Heart right ventricle (tissue), 16 donors: ENCODE measurements around the gene SYNDIG1. TPM values are rescaled to one million over a fixed set of nuclear protein-coding genes. Genes with fewer than 3 reads are reported as not detected.

Experiments used
- ATAC-seq, 8 donors: fragments of 200-7000 bp; cut with Tn5 transposase; one replicate each; pipeline ENCODE4 v1.9.1; 2020; ENCODE audit warnings: mild to moderate bottlenecking in 8 of 8, moderate library complexity in 8 of 8, moderate number of reproducible peaks in 1 of 8
- DNase-seq, 2 donors: peaks; one replicate each; pipeline ENCODE4 v3.0.0-alpha.2; 2020
- H3K27ac ChIP-seq, 10 donors: fragments of 200-600 bp; sonication (generic) in 2 of 10; one replicate each; pipeline versions ENCODE4 v1.5.0 to v1.8.0; 2020 to 2022; ENCODE audit warnings: mild to moderate bottlenecking in 3 of 10
- H3K27me3 ChIP-seq, 7 donors: fragments of 200-600 bp; one replicate each; pipeline ENCODE4 v1.8.0; 2021 to 2022; ENCODE audit warnings: mild to moderate bottlenecking in 2 of 7
- H3K36me3 ChIP-seq, 9 donors: fragments of 200-600 bp; sonication (generic) in 1 of 9; one replicate each; pipeline versions ENCODE4 v1.5.0 to v1.8.0; 2020 to 2022; ENCODE audit warnings: mild to moderate bottlenecking in 2 of 9
- H3K4me1 ChIP-seq, 9 donors: fragments of 200-600 bp; sonication (generic) in 1 of 9; one replicate each; pipeline versions ENCODE4 v1.5.0 to v1.8.0; 2020 to 2022; ENCODE audit warnings: mild to moderate bottlenecking in 4 of 9
- H3K4me3 ChIP-seq, 10 donors: fragments of 200-600 bp; sonication (generic) in 2 of 10; one replicate each; pipeline versions ENCODE4 v1.5.0 to v1.8.0; 2020 to 2022; ENCODE audit warnings: mild to moderate bottlenecking in 7 of 10, moderate library complexity in 2 of 10
- H3K9me3 ChIP-seq, 11 donors: fragments of 200-600 bp in 10 of 11; sonication (generic) in 2 of 11; one replicate each; pipeline versions ENCODE4 v1.5.0 to v1.8.0; 2013 to 2022; ENCODE audit warnings: mild to moderate bottlenecking in 2 of 11, control low read depth in 1 of 11, moderate library complexity in 1 of 11
- WGBS, 2 donors: extraction: QIAGEN DNeasy Blood & Tissue Kit; methylation state at CpG; one replicate each; pipeline ENCODE4 v1.1.7; 2013; ENCODE audit warnings: inconsistent platforms in 1 of 2; 5-methylcytosine and 5-hydroxymethylcytosine counted together
- intact Hi-C, 10 donors: fragments of 100-400 bp; cut with DNase I; formaldehyde crosslinking; loops; one replicate each; pipeline versions ENCODE4 v1.11.1 to v1.14.2; 2022
- polyA plus RNA-seq, 2 donors: library from polyadenylated mRNA; stranded (reverse); fragments of 200-250 nt; gene quantifications; one replicate each; pipeline ENCODE4 v1.2.3, GENCODE V29; 2013
- total RNA-seq, 10 donors: library from RNA; stranded (reverse); fragmentation: NEBNext Ultra II Directional in 3 of 10; extraction: Animal tissue kit (Norgen Biotek cat#: 25700) in 3 of 10; gene quantifications; one replicate each; pipeline versions ENCODE4 v1.2.1 to v1.2.4, GENCODE V29; 2021 to 2023
- TF ChIP-seq, protein P1 (sequence below), 9 donors: fragments of 200-600 bp; sonication (generic) in 2 of 9; IDR thresholded peaks; one replicate each; pipeline versions ENCODE4 v1.5.0 to v1.8.0; 2021 to 2022; ENCODE audit warnings: antibody characterized with exemption in 9 of 9, mild to moderate bottlenecking in 5 of 9, moderate library complexity in 1 of 9
- donor health status: Arrhythmogenic right ventricular cardiomyopathy.
- donor health status: ischemic (EF 13 %, LVEDD 7.1; RV severe dilation, severe dysfunction).
- donor health status: healthy with polysubstance abuse.
- donor health status: DM: no; HTN: yes; CAD: no.
- donor health status: DM: no; HTN: no; CAD: no.
- donor health status: ischemic (EF 25% LVEDD 6.9; RV normal size, moderate dysfunction).
- donor health status: ischemic (EF 25% LVEDD 5.7; RV mildly dilated, moderate dysfunction).
- donor health status: healthy.
- donor health status: DM: yes; HTN: yes; CAD: no.
- donor health status: Ischemic cardiomyopathy.
- donor health status: ischemic (EF 35%, LVEDD 5.7; RV mildly dilated, moderate dysfunction).
- donor health status: nonischemic (EF 11% LVEDD 7.7; RV severe dilation, severe dysfunction).
- donor health status: DM: yes; HTN: yes; CAD: no.
- donor health status: PGD.
- donor health status: ischemic (EF 29% LVEDD 5.4; RV normal size, mild dysfunction).
- donor health status: nonischemic (EF 23%, LVEDD 6.1; RV moderate dilation, normal function).

The SYNDIG1 gene
- total and polyA plus RNA-seq, 12 donors = 8.6 to 34.7 (median 19.9) TPM

GRCh38 chr20:24633026-24633425, 163.6 kb downstream of the SYNDIG1 start:
- Histone ChIP-seq H3K4me3 (no peak overlapping the region), H3K9me3 (no peaks in the 10 kb centered on the region), H3K4me1 (peaks cover 0 to 27% (median 6%) of the 10 kb centered on the region in 9 donors), H3K27me3 (no peaks in the 10 kb centered on the region), H3K36me3 (no peaks in the 10 kb centered on the region), H3K27ac (no peak overlapping the region)
- 70 to 77% methylated on average over 12 of the region's 12 CpGs for WGBS, 2 donors
- DNase-seq = no peak
- intact Hi-C loops = loop anchor here in 1 of 10 donors (10.0 kb wide), 1 partner anchor 128 kb away; no protein-coding TSS in a partner anchor
- TF ChIP-seq, protein P1, sequence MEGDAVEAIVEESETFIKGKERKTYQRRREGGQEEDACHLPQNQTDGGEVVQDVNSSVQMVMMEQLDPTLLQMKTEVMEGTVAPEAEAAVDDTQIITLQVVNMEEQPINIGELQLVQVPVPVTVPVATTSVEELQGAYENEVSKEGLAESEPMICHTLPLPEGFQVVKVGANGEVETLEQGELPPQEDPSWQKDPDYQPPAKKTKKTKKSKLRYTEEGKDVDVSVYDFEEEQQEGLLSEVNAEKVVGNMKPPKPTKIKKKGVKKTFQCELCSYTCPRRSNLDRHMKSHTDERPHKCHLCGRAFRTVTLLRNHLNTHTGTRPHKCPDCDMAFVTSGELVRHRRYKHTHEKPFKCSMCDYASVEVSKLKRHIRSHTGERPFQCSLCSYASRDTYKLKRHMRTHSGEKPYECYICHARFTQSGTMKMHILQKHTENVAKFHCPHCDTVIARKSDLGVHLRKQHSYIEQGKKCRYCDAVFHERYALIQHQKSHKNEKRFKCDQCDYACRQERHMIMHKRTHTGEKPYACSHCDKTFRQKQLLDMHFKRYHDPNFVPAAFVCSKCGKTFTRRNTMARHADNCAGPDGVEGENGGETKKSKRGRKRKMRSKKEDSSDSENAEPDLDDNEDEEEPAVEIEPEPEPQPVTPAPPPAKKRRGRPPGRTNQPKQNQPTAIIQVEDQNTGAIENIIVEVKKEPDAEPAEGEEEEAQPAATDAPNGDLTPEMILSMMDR (IDR thresholded peaks at IDR 0.05) = no peak
- ATAC-seq = peak in 6 of 8 donors; percentile 56 to 88 (median 72)

GRCh38 chr20:24633521-24633920, 164.1 kb downstream of the SYNDIG1 start:
- ATAC-seq (no peak), DNase-seq (no peak)
- Histone ChIP-seq H3K27me3 (no peaks in the 10 kb centered on the region), H3K9me3 (no peaks in the 10 kb centered on the region), H3K4me3 (no peak overlapping the region), H3K36me3 (no peaks in the 10 kb centered on the region), H3K4me1 (peaks cover 0 to 25% (median 6%) of the 10 kb centered on the region in 9 donors), H3K27ac (no peak overlapping the region)
- WGBS, 2 donors = 89 to 91% methylated on average over 10 of the region's 10 CpGs
- intact Hi-C loops = loop anchor here in 1 of 10 donors (10.0 kb wide), 1 partner anchor 129 kb away; no protein-coding TSS in a partner anchor
- TF ChIP-seq, protein P1 (IDR thresholded peaks at IDR 0.05) = no peak

DNA sequence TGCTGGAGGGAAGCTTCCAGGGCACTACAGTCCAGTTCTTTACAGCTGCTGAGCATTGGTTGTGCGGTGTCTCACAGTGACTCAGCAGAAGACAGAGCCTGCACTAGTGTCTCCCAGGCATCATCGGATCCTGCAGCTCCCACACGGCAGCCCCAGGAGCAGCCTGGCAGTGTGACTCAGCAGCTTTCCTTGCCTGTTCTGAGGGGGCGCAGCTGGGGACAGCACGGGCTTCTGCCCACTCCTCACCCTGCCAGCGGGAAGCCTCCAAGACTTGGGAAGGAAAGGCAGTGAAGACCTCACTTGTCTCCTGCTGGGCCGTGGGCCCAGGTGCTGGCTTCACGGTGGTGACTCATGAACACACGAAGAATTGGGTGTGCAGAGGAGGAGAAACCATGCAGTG, 165.4 kb downstream of the SYNDIG1 start:
- H3K27me3 ChIP-seq = no peaks in the 10 kb centered on the region
- peaks cover 0 to 12% (median 0%) of the 10 kb centered on the region in 9 donors for H3K4me1 ChIP-seq
- no peaks in the 10 kb centered on the region for H3K36me3 ChIP-seq
- peak; percentile 38 to 79 (median 66) for ATAC-seq
- no peak for DNase-seq
- TF ChIP-seq, protein P1 (IDR thresholded peaks at IDR 0.05) = no peak
- WGBS, 2 donors = 56 to 62% methylated on average over 9 of the region's 9 CpGs
- H3K27ac ChIP-seq = no peak overlapping the region
- no peak overlapping the region for H3K4me3 ChIP-seq
- H3K9me3 ChIP-seq = no peaks in the 10 kb centered on the region
- intact Hi-C loops = loop anchor here in 1 of 10 donors (10.0 kb wide), 1 partner anchor 130 kb away; no protein-coding TSS in a partner anchor

DNA sequence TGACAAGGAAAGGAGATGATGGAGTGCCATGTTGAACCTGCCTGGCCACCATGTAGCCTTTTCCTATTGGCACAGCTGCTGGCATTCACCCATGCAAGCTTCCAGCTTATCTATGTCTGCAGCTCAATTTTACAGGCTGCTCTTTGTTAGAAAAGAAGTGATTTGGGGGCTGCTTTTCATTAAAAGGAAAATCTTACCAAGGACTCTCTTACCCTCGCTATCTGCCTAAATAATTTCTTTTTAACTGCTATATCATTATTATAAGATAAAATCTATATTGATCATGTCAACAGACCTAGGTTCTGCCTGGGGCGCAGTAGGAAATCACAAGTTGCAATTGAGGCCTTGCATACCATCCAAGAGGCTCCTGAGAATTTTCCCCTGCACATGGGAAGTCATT, 167.2 kb downstream of the SYNDIG1 start:
- WGBS, 2 donors = 89 to 92% methylated on average over 2 of the region's 2 CpGs
- no peaks in the 10 kb centered on the region for H3K36me3 ChIP-seq
- no peak overlapping the region for H3K4me3 ChIP-seq
- DNase-seq (no peak), ATAC-seq (no peak)
- H3K27me3 ChIP-seq = no peaks in the 10 kb centered on the region
- TF ChIP-seq, protein P1 (IDR thresholded peaks at IDR 0.05) = no peak
- no peaks in the 10 kb centered on the region for H3K9me3 ChIP-seq
- peaks cover 0 to 10% (median 0%) of the 10 kb centered on the region in 9 donors for H3K4me1 ChIP-seq
- intact Hi-C loops = loop anchor here in 1 of 10 donors (10.0 kb wide), 1 partner anchor 132 kb away; no protein-coding TSS in a partner anchor
- no peak overlapping the region for H3K27ac ChIP-seq
